Prostate gland (tissue), 2 donors: ENCODE measurements around the gene C10orf105. TPM values are rescaled to one million over a fixed set of nuclear protein-coding genes. Genes with fewer than 3 reads are reported as not detected.
A peak's percentile ranks its signal among the peaks of the same experiment; 100 is the strongest.

ENCODE experiments used
- DNase-seq: peaks from one replicate; pipeline ENCODE4 v3.0.0-alpha.2; 2019; ENCODE audit warnings: low spot score
- H3K27ac ChIP-seq, 2 donors: fragments of 200-600 bp; sonication (generic); 2 replicates each; pipeline ENCODE4 v1.5.1; 2017 to 2019
- H3K27me3 ChIP-seq: fragments of 200-600 bp; sonication (generic); replicated peaks from 2 replicates; pipeline ENCODE4 v1.5.1; 2019; ENCODE audit not compliant: insufficient read depth
- H3K36me3 ChIP-seq, 2 donors: fragments of 200-600 bp; sonication (generic); 1 replicate in 1 of 2; 2 replicates in 1 of 2; pipeline versions ENCODE4 v1.5.1 to v1.8.1; 2017 to 2019
- H3K4me1 ChIP-seq: fragments of 200-600 bp; sonication (generic); replicated peaks from 2 replicates; pipeline ENCODE4 v1.5.1; 2019
- H3K4me3 ChIP-seq, 2 donors: fragments of 200-600 bp; sonication (generic); 2 replicates each; pipeline ENCODE4 v1.5.1; 2017 to 2019
- H3K9me3 ChIP-seq: fragments of 200-600 bp; sonication (generic); 2 replicates; pipeline ENCODE4 v1.5.1; 2017
- CTCF ChIP-seq, 4 experiments: fragments of 200-600 bp in 2 of 4; fragments of 450-650 bp in 2 of 4; sonication (generic) in 2 of 4; IDR thresholded peaks; 1 replicate in 3 of 4; 2 replicates in 1 of 4; pipeline ENCODE4 v1.5.1; 2016 to 2019; ENCODE audit warnings: antibody characterized with exemption in 4 of 4, mild to moderate bottlenecking in 2 of 4, moderate library complexity in 2 of 4
- POLR2A ChIP-seq: fragments of 450-650 bp; IDR thresholded peaks from one replicate; pipeline ENCODE4 v1.6.1; 2016; ENCODE audit warnings: antibody characterized with exemption, mild to moderate bottlenecking
- POLR2AphosphoS5 ChIP-seq: sonication (generic); formaldehyde crosslinking; IDR thresholded peaks from one replicate; pipeline ENCODE4 v1.6.1; 2017; ENCODE audit warnings: antibody characterized with exemption
- WGBS: methylation state at CpG from one replicate; pipeline ENCODE4 v1.1.5; 2018; 5-methylcytosine and 5-hydroxymethylcytosine counted together
- intact Hi-C: fragments of 100-400 bp; cut with DNase I; formaldehyde crosslinking; loops from one replicate; pipeline ENCODE4 v1.14.2; 2022
- total RNA-seq, 2 donors: library from RNA; depleted of rRNA; stranded (reverse); fragments of >200 nt; gene quantifications; one replicate each; pipeline ENCODE4 v1.1.0, GENCODE V29; 2016

Gene C10orf105
- total RNA-seq, 2 donors from 2014 or later = 0.11 TPM; not detected in 1

- no peak for DNase-seq
- 53% methylated on average over 14 of the region's 14 CpGs for WGBS
These were observed 28.3 kb upstream of the C10orf105 start for GRCh38 chr10:71747551-71748523.

GRCh38 chr10:71747039-71747531, 27.5 kb upstream of the C10orf105 start:
- WGBS = 57% methylated on average over 2 of the region's 2 CpGs
- no peak for DNase-seq
- H3K4me3 ChIP-seq = no peak overlapping the region
- no peaks in the 10 kb centered on the region for H3K4me1 ChIP-seq
- TF ChIP-seq POLR2AphosphoS5 = no peak
- TF ChIP-seq CTCF (IDR thresholded peaks at IDR 0.05) = no peak
- no peak for TF ChIP-seq POLR2A
- H3K9me3 ChIP-seq = no peaks in the 10 kb centered on the region
- intact Hi-C loops = no loop called here
- H3K27ac ChIP-seq = peak overlapping the region; percentile 50 to 57
- no peaks in the 10 kb centered on the region for H3K36me3 ChIP-seq
- H3K27me3 ChIP-seq = no peaks in the 10 kb centered on the region

More at GRCh38 chr10:71747551-71748523, 28.3 kb upstream of the C10orf105 start:
- intact Hi-C loops = no loop called here
- Histone ChIP-seq H3K4me3 (no peak overlapping the region), H3K9me3 (no peaks in the 10 kb centered on the region), H3K36me3 (no peaks in the 10 kb centered on the region), H3K27ac (peak overlapping the region; percentile 50 to 57), H3K4me1 (no peaks in the 10 kb centered on the region), H3K27me3 (no peaks in the 10 kb centered on the region)
- peak; percentile 65 for TF ChIP-seq POLR2AphosphoS5
- TF ChIP-seq CTCF (IDR thresholded peaks at IDR 0.05) = no peak
- TF ChIP-seq POLR2A = no peak

GRCh38 chr10:71746344-71747037, 26.9 kb upstream of the C10orf105 start:
- Histone ChIP-seq H3K4me1 (no peaks in the 10 kb centered on the region), H3K4me3 (no peak overlapping the region), H3K27me3 (no peaks in the 10 kb centered on the region), H3K27ac (peak overlapping the region; percentile 50 to 57), H3K9me3 (no peaks in the 10 kb centered on the region), H3K36me3 (no peaks in the 10 kb centered on the region)
- intact Hi-C loops = no loop called here
- no peak for DNase-seq
- 55% methylated on average over 13 of the region's 13 CpGs for WGBS
- TF ChIP-seq POLR2A (no peak), CTCF (IDR thresholded peaks at IDR 0.05) (no peak), POLR2AphosphoS5 (no peak)

- no peak for DNase-seq
- Histone ChIP-seq H3K27ac (no peak overlapping the region), H3K9me3 (no peaks in the 10 kb centered on the region), H3K4me3 (no peak overlapping the region), H3K36me3 (no peaks in the 10 kb centered on the region), H3K4me1 (no peaks in the 10 kb centered on the region), H3K27me3 (no peaks in the 10 kb centered on the region)
- intact Hi-C loops = no loop called here
- TF ChIP-seq CTCF (IDR thresholded peaks at IDR 0.05) (no peak), POLR2A (no peak), POLR2AphosphoS5 (no peak)
- 100% methylated on average over 2 of the region's 2 CpGs for WGBS
These were observed 26.2 kb upstream of the C10orf105 start for GRCh38 chr10:71745664-71746250.
